ENCODE results near the gene ATPAF1. TPM values are rescaled to one million over a fixed set of nuclear protein-coding genes. Genes with fewer than 3 reads are reported as not detected.

The ATPAF1 gene
- total and polyA plus RNA-seq, 10 of the 15 experiments (the other 5 are each of a cell fraction or from before 2014, with no cell fraction given): 15.2 to 93.5 (median 48.4) TPM

DNA sequence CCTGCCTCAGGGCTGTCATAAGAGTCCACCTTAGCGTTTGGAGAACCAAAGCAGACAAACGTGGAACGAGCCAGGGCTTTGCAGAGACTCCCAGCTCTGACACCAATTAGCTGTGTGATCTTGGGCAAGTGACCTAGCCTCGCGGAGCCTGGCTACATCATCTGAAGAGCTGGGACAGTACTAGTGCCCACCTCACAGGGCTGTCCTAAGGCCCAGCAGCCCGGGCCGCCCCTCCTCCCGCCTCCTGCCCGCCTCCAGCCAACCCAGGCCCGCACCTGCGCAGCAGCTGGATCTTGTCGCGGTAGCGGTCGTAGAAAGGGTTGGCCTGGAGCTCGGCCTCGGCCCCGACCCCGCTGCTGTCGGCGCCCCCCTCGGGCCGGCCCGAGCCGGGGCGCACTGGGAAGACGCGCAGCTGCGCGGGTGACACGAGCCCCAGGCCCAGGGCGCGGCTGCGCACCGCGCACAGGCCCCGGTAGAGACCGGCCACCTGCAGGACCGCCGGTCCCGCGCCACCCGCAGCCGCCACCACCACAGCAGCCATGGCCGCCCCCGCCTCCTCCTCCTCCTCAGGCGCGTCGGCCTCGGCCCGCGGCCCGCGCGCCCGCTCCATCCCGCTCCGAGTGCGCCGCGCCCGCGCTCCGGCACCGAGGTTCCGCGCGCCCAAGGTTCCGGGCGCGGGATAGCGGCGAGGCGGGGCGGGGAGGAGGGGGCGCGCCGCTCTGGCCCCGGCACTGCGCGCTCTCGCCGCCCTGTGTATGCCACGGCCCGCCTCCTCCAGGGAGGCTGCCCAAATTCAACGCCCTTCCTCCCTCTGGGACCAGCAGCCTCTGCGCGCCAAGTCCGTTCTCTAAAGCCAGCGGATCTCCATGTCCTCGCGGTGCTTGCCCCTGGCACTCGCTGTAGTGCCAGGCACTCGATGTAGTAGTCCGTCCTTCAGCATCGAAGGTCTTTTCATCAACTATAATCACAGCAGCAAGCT, at the start of gene ATPAF1 (continued):
- TF ChIP-seq, protein P1, sequence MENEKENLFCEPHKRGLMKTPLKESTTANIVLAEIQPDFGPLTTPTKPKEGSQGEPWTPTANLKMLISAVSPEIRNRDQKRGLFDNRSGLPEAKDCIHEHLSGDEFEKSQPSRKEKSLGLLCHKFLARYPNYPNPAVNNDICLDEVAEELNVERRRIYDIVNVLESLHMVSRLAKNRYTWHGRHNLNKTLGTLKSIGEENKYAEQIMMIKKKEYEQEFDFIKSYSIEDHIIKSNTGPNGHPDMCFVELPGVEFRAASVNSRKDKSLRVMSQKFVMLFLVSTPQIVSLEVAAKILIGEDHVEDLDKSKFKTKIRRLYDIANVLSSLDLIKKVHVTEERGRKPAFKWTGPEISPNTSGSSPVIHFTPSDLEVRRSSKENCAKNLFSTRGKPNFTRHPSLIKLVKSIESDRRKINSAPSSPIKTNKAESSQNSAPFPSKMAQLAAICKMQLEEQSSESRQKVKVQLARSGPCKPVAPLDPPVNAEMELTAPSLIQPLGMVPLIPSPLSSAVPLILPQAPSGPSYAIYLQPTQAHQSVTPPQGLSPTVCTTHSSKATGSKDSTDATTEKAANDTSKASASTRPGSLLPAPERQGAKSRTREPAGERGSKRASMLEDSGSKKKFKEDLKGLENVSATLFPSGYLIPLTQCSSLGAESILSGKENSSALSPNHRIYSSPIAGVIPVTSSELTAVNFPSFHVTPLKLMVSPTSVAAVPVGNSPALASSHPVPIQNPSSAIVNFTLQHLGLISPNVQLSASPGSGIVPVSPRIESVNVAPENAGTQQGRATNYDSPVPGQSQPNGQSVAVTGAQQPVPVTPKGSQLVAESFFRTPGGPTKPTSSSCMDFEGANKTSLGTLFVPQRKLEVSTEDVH (IDR thresholded peaks at IDR 0.05; ENCODE audit: low read depth, partially characterized antibody): no peak
- peak; percentile 62 for TF ChIP-seq HCFC1 (IDR thresholded peaks at IDR 0.05; ENCODE audit: low read length)
- peak; percentile 26; the same call in 1 of the 2 replicates for TF ChIP-seq RUNX3 (IDR thresholded peaks at IDR 0.05; ENCODE audit: low read length)
- no peak for TF ChIP-seq FOXM1 (IDR thresholded peaks at IDR 0.05; ENCODE audit: low read depth, low read length)
- TF ChIP-seq, protein P2, sequence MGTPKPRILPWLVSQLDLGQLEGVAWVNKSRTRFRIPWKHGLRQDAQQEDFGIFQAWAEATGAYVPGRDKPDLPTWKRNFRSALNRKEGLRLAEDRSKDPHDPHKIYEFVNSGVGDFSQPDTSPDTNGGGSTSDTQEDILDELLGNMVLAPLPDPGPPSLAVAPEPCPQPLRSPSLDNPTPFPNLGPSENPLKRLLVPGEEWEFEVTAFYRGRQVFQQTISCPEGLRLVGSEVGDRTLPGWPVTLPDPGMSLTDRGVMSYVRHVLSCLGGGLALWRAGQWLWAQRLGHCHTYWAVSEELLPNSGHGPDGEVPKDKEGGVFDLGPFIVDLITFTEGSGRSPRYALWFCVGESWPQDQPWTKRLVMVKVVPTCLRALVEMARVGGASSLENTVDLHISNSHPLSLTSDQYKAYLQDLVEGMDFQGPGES (IDR thresholded peaks at IDR 0.05): no peak
- no peak for TF ChIP-seq SMAD5 (IDR thresholded peaks at IDR 0.05; ENCODE audit: low read depth)
- 0 out of 2 replicates have a peak, but pooled peaks have one; percentile 4 for TF ChIP-seq RFX5 (IDR thresholded peaks at IDR 0.05; ENCODE audit: low read depth, low read length)
- TF ChIP-seq MYB (IDR thresholded peaks at IDR 0.05; ENCODE audit: borderline replicate concordance, low read depth, low read length): no peak
- TF ChIP-seq TCF7 (IDR thresholded peaks at IDR 0.05; ENCODE audit: borderline replicate concordance): no peak
- TF ChIP-seq MEF2A (IDR thresholded peaks at IDR 0.05; ENCODE audit: insufficient read depth, low read depth, low read length): no peak
- TF ChIP-seq, protein P3, sequence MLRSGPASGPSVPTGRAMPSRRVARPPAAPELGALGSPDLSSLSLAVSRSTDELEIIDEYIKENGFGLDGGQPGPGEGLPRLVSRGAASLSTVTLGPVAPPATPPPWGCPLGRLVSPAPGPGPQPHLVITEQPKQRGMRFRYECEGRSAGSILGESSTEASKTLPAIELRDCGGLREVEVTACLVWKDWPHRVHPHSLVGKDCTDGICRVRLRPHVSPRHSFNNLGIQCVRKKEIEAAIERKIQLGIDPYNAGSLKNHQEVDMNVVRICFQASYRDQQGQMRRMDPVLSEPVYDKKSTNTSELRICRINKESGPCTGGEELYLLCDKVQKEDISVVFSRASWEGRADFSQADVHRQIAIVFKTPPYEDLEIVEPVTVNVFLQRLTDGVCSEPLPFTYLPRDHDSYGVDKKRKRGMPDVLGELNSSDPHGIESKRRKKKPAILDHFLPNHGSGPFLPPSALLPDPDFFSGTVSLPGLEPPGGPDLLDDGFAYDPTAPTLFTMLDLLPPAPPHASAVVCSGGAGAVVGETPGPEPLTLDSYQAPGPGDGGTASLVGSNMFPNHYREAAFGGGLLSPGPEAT (IDR thresholded peaks at IDR 0.05; ENCODE audit: low read depth): no peak
- no peak for TF ChIP-seq WRNIP1 (IDR thresholded peaks at IDR 0.05; ENCODE audit: borderline replicate concordance, low read depth, low read length)
- no peak for TF ChIP-seq SREBF2 (IDR thresholded peaks at IDR 0.05; ENCODE audit: low read length)
- TF ChIP-seq, protein P4, sequence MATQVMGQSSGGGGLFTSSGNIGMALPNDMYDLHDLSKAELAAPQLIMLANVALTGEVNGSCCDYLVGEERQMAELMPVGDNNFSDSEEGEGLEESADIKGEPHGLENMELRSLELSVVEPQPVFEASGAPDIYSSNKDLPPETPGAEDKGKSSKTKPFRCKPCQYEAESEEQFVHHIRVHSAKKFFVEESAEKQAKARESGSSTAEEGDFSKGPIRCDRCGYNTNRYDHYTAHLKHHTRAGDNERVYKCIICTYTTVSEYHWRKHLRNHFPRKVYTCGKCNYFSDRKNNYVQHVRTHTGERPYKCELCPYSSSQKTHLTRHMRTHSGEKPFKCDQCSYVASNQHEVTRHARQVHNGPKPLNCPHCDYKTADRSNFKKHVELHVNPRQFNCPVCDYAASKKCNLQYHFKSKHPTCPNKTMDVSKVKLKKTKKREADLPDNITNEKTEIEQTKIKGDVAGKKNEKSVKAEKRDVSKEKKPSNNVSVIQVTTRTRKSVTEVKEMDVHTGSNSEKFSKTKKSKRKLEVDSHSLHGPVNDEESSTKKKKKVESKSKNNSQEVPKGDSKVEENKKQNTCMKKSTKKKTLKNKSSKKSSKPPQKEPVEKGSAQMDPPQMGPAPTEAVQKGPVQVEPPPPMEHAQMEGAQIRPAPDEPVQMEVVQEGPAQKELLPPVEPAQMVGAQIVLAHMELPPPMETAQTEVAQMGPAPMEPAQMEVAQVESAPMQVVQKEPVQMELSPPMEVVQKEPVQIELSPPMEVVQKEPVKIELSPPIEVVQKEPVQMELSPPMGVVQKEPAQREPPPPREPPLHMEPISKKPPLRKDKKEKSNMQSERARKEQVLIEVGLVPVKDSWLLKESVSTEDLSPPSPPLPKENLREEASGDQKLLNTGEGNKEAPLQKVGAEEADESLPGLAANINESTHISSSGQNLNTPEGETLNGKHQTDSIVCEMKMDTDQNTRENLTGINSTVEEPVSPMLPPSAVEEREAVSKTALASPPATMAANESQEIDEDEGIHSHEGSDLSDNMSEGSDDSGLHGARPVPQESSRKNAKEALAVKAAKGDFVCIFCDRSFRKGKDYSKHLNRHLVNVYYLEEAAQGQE (IDR thresholded peaks at IDR 0.05; ENCODE audit: low read depth, low read length): no peak
- no peak for TF ChIP-seq BCL11A (IDR thresholded peaks at IDR 0.05; ENCODE audit: low read depth, low read length)
- TF ChIP-seq PBX3 (IDR thresholded peaks at IDR 0.05; ENCODE audit: insufficient replicate concordance, low read depth, low read length): no peak
- TF ChIP-seq SIN3A (IDR thresholded peaks at IDR 0.05; ENCODE audit: low read depth, low read length): no peak
- TF ChIP-seq POLR2A (IDR thresholded peaks at IDR 0.05; ENCODE audit: low read depth, low read length): peak; percentile 84
- peak; percentile 78 for TF ChIP-seq BACH1 (IDR thresholded peaks at IDR 0.05; ENCODE audit: borderline replicate concordance)
